GM19455 (cell line): ENCODE data around the gene CMPK1.
"Not testable (repeated sequence)": the region's sequence is repeated elsewhere in the genome, so short reads cannot be mapped to it uniquely, and the experiment has no call there.

Experiments
- ATAC-seq: cut with Tn5 transposase; IDR thresholded peaks from one replicate; pipeline ENCODE4 v1.9.1; 2021; ENCODE audit not compliant: unreplicated experiment

The CMPK1 gene

GRCh38 chr1:47337350-47337749, 3.8 kb downstream of the CMPK1 start:
- ATAC-seq, result no peak

- ATAC-seq, result no peak
These were observed 4.9 kb downstream of the CMPK1 start for GRCh38 chr1:47338249-47339077.

GRCh38 chr1:47340227-47340626, 6.6 kb downstream of the CMPK1 start:
- no peak for ATAC-seq

GRCh38 chr1:47346979-47347378, 13.4 kb downstream of the CMPK1 start:
- ATAC-seq, result not testable (repeated sequence)

- ATAC-seq, result no peak
These were observed 14.1 kb downstream of the CMPK1 start for GRCh38 chr1:47347735-47348134.

GRCh38 chr1:47348246-47348645, 14.7 kb downstream of the CMPK1 start:
- no peak for ATAC-seq

- ATAC-seq, result peak; percentile 79
These were observed 17.7 kb downstream of the CMPK1 start for GRCh38 chr1:47351305-47351704.

GRCh38 chr1:47361380-47361779, 27.8 kb downstream of the CMPK1 start:
- ATAC-seq, result no peak

- no peak for ATAC-seq
These were observed 29.2 kb downstream of the CMPK1 start for GRCh38 chr1:47362828-47363227.

GRCh38 chr1:47367651-47368050, 34.1 kb downstream of the CMPK1 start:
- ATAC-seq, result no peak

- ATAC-seq, result no peak
These were observed 37.5 kb downstream of the CMPK1 start for GRCh38 chr1:47371016-47371517.

- ATAC-seq, result no peak
These were observed 40.9 kb downstream of the CMPK1 start for GRCh38 chr1:47374501-47374900.

GRCh38 chr1:47378147-47378546, 44.6 kb downstream of the CMPK1 start:
- no peak for ATAC-seq

GRCh38 chr1:47380699-47381098, 47.1 kb downstream of the CMPK1 start:
- no peak for ATAC-seq

GRCh38 chr1:47382399-47382983, 48.9 kb downstream of the CMPK1 start:
- no peak for ATAC-seq

GRCh38 chr1:47384083-47384482, 50.5 kb downstream of the CMPK1 start:
- no peak for ATAC-seq

GRCh38 chr1:47385020-47385419, 51.4 kb downstream of the CMPK1 start:
- no peak for ATAC-seq

- ATAC-seq, result no peak
These were observed 52.7 kb downstream of the CMPK1 start for GRCh38 chr1:47386268-47386667.

GRCh38 chr1:47388030-47388890, 54.7 kb downstream of the CMPK1 start:
- ATAC-seq, result no peak

- no peak for ATAC-seq
These were observed 55.3 kb downstream of the CMPK1 start for GRCh38 chr1:47388891-47389238.

GRCh38 chr1:47389731-47390130, 56.1 kb downstream of the CMPK1 start:
- ATAC-seq, result no peak

GRCh38 chr1:47390843-47391242, 57.3 kb downstream of the CMPK1 start:
- ATAC-seq, result no peak
